SK-N-SH treated with all-trans-retinoic acid at 6 μM for 48 hours (cell line): Measurements from ENCODE around the gene ARFIP2.

ENCODE experiments used
- ARNTL ChIP-seq: fragments of 450-650 bp; formaldehyde crosslinking; IDR thresholded peaks from 2 replicates; pipeline ENCODE4 v1.5.0; 2020; ENCODE audit warnings: low read depth, mild to moderate bottlenecking, moderate library complexity, borderline replicate concordance
- CREB5 ChIP-seq: fragments of 250-450 bp; sonication (Bioruptor Pico); IDR thresholded peaks from 2 replicates; pipeline ENCODE4 v1.5.1; 2020; ENCODE audit warnings: low read depth, mild to moderate bottlenecking, moderate library complexity
- CSDC2 ChIP-seq: fragments of 250-450 bp; sonication (Bioruptor Pico); IDR thresholded peaks from 2 replicates; pipeline ENCODE4 v1.5.0; 2020; ENCODE audit warnings: mild to moderate bottlenecking, moderate library complexity
- ISL1 ChIP-seq: fragments of 250-450 bp; sonication (Bioruptor Pico); IDR thresholded peaks from 2 replicates; pipeline ENCODE4 v2.1.2; 2022; ENCODE audit warnings: mild to moderate bottlenecking, moderate library complexity
- SNAI2 ChIP-seq: fragments of 250-450 bp; sonication (Bioruptor Pico); IDR thresholded peaks from 2 replicates; pipeline ENCODE4 v1.5.0; 2020; ENCODE audit warnings: mild to moderate bottlenecking, moderate library complexity
- ZFP30 ChIP-seq: fragments of 450-650 bp; formaldehyde crosslinking; IDR thresholded peaks from 2 replicates; pipeline ENCODE4 v1.5.0; 2022; ENCODE audit warnings: mild to moderate bottlenecking, moderate library complexity
- ZNF70 ChIP-seq: fragments of 450-650 bp; formaldehyde crosslinking; IDR thresholded peaks from 2 replicates; pipeline ENCODE4 v1.5.0; 2020; ENCODE audit warnings: mild to moderate bottlenecking, moderate library complexity

- TF ChIP-seq ISL1 (CRISPR knock-in tag) (no peak), CREB5 (CRISPR knock-in tag) (no peak), ARNTL (CRISPR knock-in tag) (no peak), SNAI2 (CRISPR knock-in tag) (no peak), ZNF70 (CRISPR knock-in tag) (no peak), ZFP30 (CRISPR knock-in tag) (no peak), CSDC2 (CRISPR knock-in tag) (no peak)
These were observed 49.7 kb upstream of the ARFIP2 start for GRCh38 chr11:6530848-6531247.
